SH-SY5Y (cell line): ENCODE data around the gene BBOF1.

Experiments used
- GATA2 ChIP-seq: IDR thresholded peaks from 2 replicates; pipeline ENCODE4 v1.6.1; 2011; ENCODE audit warnings: mild to moderate bottlenecking, low read depth, low read length
- GATA3 ChIP-seq: IDR thresholded peaks from 2 replicates; pipeline ENCODE4 v1.6.1; 2011; ENCODE audit warnings: low read depth, mild to moderate bottlenecking, low read length, moderate library complexity

- TF ChIP-seq GATA3 (no peak), GATA2 (no peak)
These were observed 20.4 kb upstream of the BBOF1 start for GRCh38 chr14:73998726-73999125.
